NCI-H774 (cell line): Measurements from ENCODE around the gene RSPH3.
"Not testable (repeated sequence)": the region's sequence is repeated elsewhere in the genome, so short reads cannot be mapped to it uniquely, and the experiment has no call there.

Experiments used
- DNase-seq: peaks from one replicate; lab custom pipeline; 2025; lab: John Stamatoyannopoulos, UW

The RSPH3 gene

DNA sequence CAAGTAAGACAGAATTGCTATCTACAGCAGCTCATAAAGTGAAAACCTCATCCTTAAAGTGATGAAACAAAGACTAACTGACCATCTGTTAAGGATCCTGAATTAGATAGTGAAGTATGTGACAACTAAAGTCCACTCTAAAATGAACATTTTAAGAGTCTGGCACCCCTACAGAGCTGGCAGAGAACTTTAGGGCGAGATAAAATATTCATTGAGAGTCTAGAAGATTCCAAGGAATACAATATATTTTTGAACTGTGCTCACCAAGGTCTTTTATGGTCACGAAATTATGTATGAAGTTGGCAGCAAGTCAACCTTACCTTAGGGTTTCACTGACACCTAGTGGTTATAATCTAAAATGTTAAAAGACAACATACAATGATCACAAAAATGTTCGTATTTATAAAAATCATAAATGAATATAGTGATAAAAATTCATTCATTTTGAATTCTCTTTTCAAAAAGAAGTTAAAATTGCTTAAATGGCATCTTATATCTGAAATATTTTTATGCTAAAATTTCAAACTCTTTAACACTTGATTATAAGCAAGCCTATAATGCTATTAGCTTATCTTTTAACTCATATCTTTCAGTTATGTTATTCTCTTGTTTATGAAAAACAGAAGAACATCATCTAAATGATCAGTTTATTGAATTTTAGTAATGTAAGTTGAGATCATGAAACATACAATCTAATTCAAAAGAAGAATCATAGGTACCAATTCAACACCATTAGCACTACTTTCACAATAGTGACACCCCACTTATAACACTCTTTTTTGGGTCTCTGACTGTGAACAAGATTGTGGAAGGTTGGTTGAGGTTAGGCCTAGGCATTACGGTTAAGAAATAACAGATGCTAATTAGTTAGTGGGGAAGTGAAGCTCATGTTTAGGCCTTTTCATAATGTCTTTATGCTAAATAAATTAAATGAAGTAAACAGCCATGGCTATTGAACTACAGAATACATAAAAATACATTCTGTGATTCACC, 27.5 kb downstream of the RSPH3 start:
- peak; percentile 22 for DNase-seq

DNA sequence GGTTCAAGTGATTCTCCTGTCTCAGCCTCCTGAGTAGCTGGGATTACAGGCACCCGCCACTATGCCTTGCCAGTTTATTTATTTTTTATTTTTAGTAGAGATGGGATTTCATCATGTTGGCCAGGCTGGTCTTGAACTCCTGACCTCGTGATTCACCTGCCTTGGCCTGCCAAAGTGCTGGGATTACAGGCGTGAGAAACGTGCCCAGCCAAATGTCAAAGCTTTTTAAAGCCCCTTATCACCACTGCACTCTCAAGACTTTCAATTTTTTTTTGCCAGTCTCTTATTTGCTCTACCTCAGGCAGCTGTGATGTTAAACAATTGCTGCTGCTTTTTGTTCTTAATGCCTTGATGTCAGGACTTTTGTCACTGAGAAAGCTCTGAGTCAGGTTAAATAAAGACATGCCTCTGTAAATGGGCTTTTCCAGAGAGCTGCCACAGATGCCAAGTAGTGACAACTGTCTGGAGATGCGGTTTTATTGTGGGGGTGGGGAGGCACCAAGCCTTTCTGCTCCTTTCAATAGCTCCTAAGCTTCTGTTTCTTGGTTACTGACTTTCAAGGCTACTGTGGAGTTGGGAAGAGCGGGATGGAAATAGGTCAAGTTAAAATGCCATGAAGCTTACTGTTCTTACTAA, 29.2 kb downstream of the RSPH3 start:
- DNase-seq, result peak; percentile 7

DNA sequence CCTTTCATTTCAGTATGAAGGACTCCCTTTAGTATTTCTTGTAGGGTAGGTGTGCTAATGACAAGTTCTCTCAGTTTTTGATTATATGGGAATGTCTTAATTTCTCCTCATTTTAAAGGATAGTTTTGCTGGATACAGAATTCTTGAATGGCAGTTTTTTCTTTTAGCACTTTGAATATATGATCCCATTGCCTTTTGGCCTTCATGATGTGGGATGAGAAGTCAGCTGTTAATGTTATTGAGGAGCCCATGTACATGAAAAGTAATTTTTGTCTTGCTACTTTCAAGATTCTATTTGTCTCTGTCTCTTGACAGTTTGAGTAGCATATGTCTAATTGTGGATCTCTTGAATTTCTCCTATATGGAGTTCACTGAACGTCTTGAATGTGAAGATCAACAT, 30.9 kb downstream of the RSPH3 start:
- no peak for DNase-seq

DNA sequence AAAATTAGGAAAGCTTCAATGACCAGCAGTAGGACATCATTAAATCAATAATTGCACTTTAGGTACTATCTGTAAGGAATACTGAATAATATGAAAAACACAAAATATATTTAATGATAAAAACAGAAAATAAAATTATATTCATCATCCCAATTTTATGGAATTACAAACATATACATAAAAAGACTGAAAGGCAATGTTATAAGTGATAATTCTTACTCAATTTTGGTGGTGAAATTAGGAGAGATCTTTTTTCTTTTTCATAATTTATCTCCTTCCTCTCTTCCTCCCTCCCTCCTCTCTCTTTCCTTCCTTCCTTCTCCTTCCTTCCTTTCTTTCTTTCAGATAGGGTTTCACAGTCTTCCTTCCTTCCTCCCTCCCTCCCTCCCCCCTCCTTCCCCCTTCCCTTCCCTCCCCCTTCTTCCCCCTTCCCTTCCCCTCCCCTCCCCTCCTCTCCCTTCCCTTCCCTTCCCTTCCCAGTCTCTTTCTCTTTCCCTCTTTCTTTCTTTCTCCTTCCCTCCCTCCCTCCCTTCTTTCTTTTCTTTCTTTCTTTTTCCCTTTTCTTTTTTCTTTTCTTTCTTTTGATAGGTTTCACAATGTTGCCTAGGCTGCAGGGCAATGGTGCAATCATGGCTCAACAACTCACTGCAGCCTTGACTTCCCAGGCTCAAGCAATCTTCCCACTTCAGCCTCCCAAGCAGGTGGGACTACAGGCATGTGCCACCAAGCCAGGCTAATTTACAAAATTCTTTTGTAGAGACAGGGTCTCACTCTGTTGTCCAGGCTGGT, 36.8 kb downstream of the RSPH3 start:
- no peak for DNase-seq

DNA sequence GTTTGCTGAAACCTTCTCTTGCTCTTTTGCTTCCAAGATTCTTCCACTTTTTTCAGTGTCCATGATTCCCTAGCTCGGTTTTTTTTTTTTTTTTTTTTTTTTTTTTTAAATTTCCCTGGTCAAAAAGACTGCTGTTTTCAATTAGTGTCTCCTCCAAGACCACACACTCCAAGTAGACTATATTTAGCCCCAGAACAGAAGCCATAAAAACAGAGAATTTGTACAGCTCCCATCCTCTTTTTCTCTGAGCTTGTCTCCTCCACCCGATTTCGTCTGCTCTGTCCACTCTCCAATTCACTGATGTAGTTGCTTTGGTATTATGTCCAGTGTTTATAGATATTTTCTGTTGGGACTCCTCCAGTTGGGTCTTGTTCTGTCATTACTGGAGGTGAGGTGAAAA, 37.6 kb downstream of the RSPH3 start:
- no peak for DNase-seq

DNA sequence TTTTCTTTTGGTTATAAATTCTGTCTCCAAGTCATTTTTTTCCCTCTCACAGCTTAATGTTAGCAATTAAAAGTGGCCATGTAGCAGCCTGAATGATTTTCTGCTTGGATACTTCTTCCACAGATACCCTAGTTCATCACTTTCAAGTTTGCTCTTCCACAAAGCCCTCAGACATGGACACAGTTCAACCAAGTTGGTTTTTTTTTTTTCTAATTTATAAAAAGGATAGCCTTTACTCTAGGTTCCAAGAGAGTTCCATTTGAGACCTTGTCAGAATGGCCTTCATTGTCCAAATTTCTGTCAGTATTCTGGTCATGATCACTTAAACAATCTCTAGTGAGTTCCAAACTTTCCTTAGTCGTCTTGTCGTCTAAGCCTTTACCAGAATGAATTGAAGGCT, 40.0 kb downstream of the RSPH3 start:
- DNase-seq, result no peak

DNA sequence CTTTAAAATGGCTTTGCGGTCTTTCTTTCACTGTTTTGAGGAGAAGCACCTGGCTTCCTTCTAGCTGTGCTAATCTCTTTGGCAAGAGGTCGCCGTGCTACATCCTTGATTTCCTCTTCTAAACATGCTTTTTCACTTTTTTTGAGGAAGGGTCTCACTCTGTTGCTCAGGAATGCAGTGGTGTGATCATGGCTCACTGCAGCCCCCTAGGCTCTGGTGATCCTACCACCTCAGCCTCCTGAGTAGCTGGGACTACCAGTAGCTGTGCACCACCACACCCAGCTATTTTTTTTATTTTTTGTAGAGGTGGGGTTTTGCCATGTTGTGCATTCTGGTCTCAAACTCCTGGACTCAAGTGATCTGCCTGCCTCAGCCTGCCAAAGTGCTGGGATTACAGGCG, 40.5 kb downstream of the RSPH3 start:
- no peak for DNase-seq

DNA sequence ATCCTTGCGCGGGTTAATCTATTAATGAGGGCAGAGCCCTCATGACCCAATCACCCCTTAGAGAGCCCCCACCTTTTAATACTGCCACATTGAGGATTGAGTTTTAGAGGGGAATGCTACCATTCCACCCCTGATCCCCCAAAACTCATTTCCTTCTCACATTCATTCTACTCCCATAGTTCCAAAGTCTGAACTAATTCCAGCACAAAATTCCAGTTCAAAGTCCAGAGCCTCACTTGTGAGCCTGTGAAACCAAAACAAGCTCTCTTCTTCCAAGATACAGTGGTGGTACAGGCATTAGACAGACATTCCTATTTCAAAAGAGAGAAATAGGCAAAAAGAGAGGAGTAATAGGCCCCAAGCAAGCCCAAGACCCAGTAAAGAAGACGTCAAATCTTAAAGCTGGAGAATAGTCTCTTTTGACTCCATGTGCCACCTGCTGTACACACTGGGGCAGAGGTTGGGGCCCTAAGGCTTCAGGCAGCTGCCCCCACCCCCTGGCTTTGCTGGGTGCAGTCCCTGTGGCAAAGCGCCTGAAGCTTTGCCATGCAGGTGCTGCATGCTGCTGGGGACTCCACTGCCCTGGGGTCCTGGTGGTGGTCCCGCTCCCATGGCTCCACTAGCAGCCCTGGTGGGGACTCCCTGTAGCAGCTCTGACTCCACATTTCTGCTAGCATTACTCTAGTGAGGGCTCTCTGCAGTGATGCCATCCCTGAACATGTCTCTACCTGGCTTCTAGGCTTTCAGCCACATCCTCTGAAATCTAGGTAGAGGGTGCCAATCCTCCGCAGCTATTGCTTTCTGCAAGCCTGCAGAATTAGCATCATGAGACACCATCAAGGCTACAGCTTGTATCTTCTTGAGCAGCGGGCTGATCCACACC, 41.3 kb downstream of the RSPH3 start:
- no peak for DNase-seq

DNA sequence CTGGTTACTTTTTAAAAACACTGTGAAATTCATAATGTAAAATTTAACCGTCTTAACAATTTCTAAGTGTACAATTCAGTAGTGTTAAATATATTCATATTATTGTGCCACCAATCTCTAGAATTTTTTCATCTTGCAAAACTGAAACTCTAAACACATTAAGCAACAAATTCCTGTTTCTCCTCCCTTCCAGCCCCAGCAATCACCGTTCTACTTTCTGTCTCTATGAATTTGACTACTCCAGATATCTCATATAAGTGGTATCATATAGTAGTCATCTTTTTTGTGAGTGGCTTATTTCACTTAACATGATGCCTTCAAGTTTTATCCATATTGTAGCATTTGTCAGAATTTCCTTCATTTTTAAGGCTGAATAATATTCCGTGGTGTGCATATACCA, 44.7 kb downstream of the RSPH3 start:
- DNase-seq, result no peak

DNA sequence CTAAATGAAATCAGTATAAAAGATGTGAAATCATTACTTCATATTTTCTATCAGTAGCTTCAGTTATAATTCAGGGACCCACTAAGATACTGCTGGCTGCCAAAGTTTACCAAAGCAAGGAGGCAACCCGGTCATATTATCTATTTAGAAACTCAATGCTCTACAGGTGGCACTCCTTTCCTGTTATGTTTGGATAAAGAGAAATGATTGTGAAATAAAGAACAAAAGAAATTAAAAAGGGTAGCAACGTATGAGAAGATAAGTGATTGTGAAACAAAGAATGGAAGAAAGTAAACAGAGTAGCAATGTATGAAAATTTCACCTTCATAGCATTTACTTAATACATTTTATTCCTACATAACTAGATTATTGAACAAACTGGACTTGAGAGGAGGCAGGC, 45.2 kb downstream of the RSPH3 start:
- no peak for DNase-seq

DNA sequence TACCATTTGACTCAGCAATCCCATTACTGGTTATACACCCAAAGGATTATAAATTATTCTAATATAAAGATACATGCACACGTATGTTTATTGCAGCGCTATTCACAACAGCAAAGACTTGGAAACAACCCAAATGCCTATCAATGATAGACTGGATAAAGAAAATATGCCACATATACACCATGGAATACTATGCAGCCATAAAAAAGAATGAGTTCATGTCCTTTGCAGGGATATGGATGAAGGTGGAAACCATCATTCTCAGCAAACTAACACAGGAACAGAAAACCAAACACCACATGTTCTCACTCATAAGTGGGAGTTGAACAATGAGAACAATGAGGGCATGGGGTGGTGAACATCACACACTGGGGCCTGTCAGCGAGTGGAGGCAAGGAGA, 48.0 kb downstream of the RSPH3 start:
- not testable (repeated sequence) for DNase-seq

DNA sequence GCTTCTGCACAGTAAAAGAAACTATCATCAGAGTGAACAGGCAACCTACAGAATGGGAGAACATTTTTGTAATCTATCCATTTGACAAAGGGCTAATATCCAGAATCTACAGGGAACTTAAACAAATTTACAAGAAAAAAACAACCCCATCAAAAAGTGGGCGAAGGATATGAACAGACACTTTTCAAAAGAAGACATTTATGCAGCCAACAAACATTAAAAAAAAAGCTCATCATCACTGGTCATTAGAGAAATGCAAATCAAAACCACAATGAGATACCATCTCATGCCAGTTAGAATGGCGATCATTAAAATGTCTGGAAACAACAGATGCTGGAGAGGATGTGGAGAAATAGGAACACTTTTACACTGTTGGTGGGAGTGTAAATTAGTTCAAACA, 48.4 kb downstream of the RSPH3 start:
- not testable (repeated sequence) for DNase-seq

DNA sequence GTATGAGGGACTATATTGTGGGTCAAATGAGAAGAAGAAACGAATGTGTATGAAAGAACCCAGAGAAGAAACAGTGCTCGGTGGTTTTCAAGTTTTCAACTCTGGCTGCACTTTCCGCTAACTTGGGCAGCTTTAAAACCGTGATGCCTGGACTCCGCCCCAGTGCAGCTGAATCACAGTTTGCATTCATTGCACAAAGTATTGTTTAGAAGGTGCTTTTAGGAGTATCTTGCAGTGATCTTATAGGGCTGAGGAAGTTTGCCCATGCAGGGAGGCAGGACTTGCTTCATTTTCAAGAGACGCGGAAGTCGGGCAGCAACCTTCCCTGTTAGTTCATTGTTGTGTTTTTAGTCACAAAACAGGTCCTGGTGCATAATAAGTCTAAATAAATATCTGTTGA, 52.7 kb downstream of the RSPH3 start:
- no peak for DNase-seq

DNA sequence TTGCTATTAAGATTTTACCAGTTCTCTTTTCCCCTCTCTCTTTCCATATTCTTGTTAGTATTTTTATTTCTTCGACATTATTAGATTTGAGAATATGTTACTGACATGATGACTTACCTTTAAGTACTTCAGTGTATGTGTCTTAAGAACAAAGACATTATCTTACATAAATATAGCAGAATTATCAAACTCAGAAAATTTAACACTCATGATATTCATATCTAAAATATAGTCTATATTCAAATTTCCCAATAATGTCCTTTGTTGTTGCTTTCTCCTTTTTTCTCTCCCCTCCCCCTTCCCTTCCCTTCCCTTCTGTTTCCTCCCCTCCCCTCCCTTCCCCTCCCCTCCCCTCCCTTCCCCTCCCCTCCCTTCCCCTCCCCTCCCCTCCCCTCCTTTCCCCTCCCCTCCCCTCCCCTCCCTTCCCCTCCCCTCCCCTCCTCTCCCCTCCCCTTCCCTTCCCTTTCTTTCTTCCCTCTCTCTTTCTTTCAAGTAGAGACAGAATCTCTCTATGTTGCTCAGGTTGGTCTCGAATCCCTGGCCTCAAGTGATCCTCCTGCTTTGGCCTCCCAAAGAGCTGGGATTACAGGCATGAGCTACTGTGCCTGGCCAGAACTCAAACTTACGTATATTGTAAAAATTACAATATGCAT, 56.5 kb downstream of the RSPH3 start:
- DNase-seq, result no peak

DNA sequence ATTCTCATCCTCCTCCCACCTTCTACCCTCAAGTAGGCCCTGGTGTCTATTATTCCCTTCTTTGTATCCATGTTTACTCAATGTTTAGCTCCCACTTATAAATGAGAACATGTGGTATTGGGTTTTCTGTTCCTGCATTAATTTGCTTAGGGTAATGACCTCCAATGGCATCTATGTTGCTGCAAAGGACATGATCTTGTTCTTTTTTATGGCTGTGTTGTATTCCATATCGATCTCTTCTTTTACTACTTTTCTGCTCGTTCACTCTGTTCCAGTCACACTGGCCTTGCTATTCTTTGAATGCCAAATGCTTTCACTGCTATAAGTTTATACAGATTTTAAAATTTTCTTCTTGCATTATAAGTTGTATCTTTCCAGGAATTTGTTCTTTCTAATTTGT, 57.7 kb downstream of the RSPH3 start:
- DNase-seq, result no peak

DNA sequence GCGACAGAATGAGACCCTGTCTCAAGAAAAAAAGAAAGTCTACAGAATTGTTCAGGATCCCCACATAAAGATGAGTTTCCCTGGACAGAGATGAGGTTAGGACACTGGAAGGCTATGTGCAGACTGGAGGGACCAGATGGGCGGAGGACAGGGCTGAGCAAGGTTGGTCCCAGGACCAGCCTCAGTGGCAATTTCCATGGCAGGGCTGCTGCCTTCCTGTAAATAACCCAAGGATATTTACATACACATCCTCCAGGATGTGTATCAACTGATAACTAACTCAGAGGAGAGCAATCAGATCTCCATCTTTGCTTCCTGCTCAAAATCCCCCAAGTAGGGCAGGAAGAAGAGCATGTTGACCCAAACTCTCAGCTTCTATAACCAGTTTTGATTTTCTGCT, 58.8 kb downstream of the RSPH3 start:
- no peak for DNase-seq

DNA sequence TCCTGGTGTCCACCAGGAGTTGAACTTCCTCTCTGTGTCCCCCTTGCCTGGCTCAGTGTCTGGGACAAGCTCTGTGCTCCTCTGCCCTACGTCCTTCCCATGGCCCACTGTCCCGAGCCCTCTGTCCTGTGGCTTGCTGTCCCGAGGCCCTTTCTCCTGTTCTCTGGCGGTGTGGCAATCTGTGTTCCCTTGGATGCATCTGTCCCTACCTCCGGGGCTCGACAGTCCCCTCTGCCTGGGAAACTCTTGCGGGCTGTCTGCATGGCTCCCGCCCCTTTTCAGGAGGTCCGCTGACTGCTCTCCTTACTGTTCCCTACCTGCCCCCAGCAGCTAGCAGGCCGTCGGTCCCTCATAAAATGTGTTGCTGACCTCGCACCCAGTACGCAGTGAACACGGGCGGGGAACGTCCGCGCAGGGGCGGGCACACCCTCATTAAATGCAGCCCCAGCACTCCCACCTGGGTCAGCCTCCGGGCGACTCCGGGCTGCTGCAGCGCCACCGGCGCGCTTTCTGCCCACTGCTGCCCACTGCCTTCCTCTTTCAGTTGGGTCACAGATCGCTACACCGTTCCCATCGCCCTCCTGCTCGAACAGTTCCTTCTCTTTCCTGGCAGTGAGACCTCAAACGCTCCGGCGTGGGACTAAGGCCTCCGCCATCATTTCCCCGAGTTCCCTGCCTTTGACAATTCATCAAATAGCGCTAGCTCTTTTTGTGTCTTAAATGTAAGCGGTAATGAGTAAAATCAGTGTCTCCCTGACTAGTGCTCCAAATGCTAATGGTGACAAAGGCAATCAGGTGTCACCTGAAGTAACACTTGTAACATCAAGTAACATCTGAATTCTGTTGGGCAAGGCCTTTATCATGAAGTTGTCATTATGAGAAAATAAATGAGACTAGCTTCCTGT, 60.5 kb downstream of the RSPH3 start:
- no peak for DNase-seq

DNA sequence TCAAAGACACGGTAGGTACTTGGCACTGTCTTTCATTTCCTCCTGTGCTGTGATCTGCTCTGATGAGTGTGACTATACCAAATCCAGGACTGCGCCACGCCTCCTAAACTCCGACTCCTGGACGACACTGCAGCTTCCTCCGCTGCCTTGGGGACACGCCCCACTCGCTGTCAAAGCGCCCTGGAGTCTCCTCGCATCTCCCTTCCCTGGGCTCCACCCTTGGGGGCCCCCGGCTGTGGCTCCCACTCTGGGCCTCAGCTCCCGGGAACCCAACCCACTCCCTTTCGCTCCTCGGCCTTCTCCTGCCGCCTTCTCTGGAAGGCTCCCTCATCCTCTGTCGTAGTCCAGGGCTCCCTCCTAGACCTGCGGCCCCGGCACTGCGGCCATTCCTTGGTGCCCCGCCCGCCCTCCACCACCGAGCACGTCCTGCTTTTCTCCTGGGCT, 61.2 kb downstream of the RSPH3 start:
- DNase-seq, result no peak

DNA sequence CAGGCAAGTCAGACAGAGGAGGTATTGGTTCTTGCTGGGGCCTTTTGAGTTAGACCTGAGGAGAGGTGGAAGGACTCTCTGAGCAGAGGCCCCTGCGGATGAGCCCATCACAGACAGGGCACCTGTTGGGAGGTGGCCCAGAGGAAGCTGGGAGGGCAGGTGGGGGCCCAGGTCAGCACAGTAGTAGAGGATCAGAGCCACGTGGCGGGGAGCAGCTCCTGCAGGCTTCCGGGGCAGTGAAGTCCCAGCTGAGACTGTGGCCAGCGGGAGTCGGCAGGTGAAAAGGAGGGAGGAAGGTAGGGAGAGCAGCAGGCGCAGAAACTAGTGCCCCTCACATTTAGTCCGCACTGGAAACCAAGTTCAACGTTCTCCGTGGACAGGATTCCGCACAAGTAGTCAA, 61.8 kb downstream of the RSPH3 start:
- no peak for DNase-seq

DNA sequence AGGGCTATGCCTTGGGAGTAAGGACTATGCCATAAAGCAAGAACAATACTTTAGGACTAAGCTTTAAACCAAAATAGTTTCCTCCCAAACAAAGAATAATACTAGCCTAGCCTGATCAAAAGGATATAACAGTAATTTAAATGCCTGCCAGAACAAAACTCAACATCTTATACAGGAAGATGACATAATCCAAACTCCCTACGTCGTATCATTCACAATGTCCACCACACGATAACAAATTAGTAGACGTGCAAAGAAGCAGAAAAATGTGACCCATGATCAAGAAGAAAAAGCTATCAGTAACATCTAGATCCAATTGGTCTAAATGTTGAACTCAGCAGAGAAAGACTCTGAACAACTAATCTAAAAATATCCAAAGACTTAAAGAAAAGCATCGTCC, 65.8 kb downstream of the RSPH3 start:
- DNase-seq, result no peak
